ENCODE data around the gene ARHGEF26. TPM values are rescaled to one million over a fixed set of nuclear protein-coding genes. Genes with fewer than 3 reads are reported as not detected.

Gene ARHGEF26
- total RNA-seq, 1 donor from 2014 or later: not detected

- ChIA-PET CTCF (no interaction called here), POLR2A (no interaction called here)
- no peak for ATAC-seq (ENCODE audit: low read depth)
- DNase-seq: no peak
- H3K36me3 Mint-ChIP-seq (ENCODE audit: low read depth): no peaks in the 10 kb centered on the region
- no peaks in the 10 kb centered on the region for H3K27me3 Mint-ChIP-seq
- intact Hi-C loops (cut with micrococcal nuclease): no loop called here
- no peaks in the 10 kb centered on the region for H3K9me3 Mint-ChIP-seq
- H3K27ac Mint-ChIP-seq: no peak overlapping the region
- no peak overlapping the region for H3K4me3 Mint-ChIP-seq
- no peaks in the 10 kb centered on the region for H3K4me1 Mint-ChIP-seq
- TF ChIP-seq CTCF (IDR thresholded peaks at IDR 0.05): no peak
These were observed 31.6 kb downstream of the ARHGEF26 start for GRCh38 chr3:154152741-154153140.

GRCh38 chr3:154156530-154156929, 35.3 kb downstream of the ARHGEF26 start:
- ChIA-PET POLR2A (no interaction called here), CTCF (no interaction called here)
- ATAC-seq (ENCODE audit: low read depth) (no peak), DNase-seq (no peak)
- H3K27ac Mint-ChIP-seq: no peak overlapping the region
- H3K9me3 Mint-ChIP-seq: no peaks in the 10 kb centered on the region
- H3K36me3 Mint-ChIP-seq (ENCODE audit: low read depth): no peaks in the 10 kb centered on the region
- H3K4me3 Mint-ChIP-seq: no peak overlapping the region
- no peaks in the 10 kb centered on the region for H3K4me1 Mint-ChIP-seq
- intact Hi-C loops (cut with micrococcal nuclease): no loop called here
- TF ChIP-seq CTCF (IDR thresholded peaks at IDR 0.05): no peak
- H3K27me3 Mint-ChIP-seq: no peaks in the 10 kb centered on the region

- Mint-ChIP-seq H3K4me1 (no peaks in the 10 kb centered on the region), H3K27ac (no peak overlapping the region), H3K4me3 (no peak overlapping the region), H3K27me3 (no peaks in the 10 kb centered on the region), H3K36me3 (ENCODE audit: low read depth) (no peaks in the 10 kb centered on the region), H3K9me3 (no peaks in the 10 kb centered on the region)
- ATAC-seq (ENCODE audit: low read depth) (no peak), DNase-seq (no peak)
- TF ChIP-seq CTCF (IDR thresholded peaks at IDR 0.05): no peak
- ChIA-PET CTCF (no interaction called here), POLR2A (no interaction called here)
- intact Hi-C loops (cut with micrococcal nuclease): no loop called here
These were observed 40.6 kb downstream of the ARHGEF26 start for GRCh38 chr3:154161806-154162205.

- Mint-ChIP-seq H3K36me3 (ENCODE audit: low read depth) (no peaks in the 10 kb centered on the region), H3K4me1 (no peaks in the 10 kb centered on the region), H3K27me3 (no peaks in the 10 kb centered on the region), H3K4me3 (no peak overlapping the region), H3K27ac (no peak overlapping the region), H3K9me3 (no peaks in the 10 kb centered on the region)
- CTCF ChIA-PET: no interaction called here
- POLR2A ChIA-PET: no interaction called here
- ATAC-seq (ENCODE audit: low read depth) (no peak), DNase-seq (no peak)
- TF ChIP-seq CTCF (IDR thresholded peaks at IDR 0.05): no peak
- intact Hi-C loops (cut with micrococcal nuclease): no loop called here
These were observed 43.2 kb downstream of the ARHGEF26 start for GRCh38 chr3:154164387-154164786.

GRCh38 chr3:154168998-154169795, 48.0 kb downstream of the ARHGEF26 start:
- Mint-ChIP-seq H3K4me1 (no peaks in the 10 kb centered on the region), H3K4me3 (no peak overlapping the region), H3K27me3 (no peaks in the 10 kb centered on the region), H3K36me3 (ENCODE audit: low read depth) (no peaks in the 10 kb centered on the region), H3K9me3 (no peaks in the 10 kb centered on the region), H3K27ac (no peak overlapping the region)
- ChIA-PET CTCF (no interaction called here), POLR2A (no interaction called here)
- no peak for TF ChIP-seq CTCF (IDR thresholded peaks at IDR 0.05)
- intact Hi-C loops (cut with micrococcal nuclease): no loop called here
- DNase-seq (no peak), ATAC-seq (ENCODE audit: low read depth) (no peak)

Measured in activated B cell treated with CpG ODN at 0.5 μM for 24 hours (primary cell).